ENCODE measurements around the gene DOCK1. TPM values are rescaled to one million over a fixed set of nuclear protein-coding genes. Genes with fewer than 3 reads are reported as not detected.

DOCK1 gene
- total RNA-seq, 2 experiments from 2014 or later = not detected

GRCh38 chr10:126908729-126909128, 3.5 kb downstream of the DOCK1 start:
- Histone ChIP-seq H3K36me3 (ENCODE audit: insufficient read depth, low read length) (no peaks in the 10 kb centered on the region), H3K4me1 (ENCODE audit: insufficient read depth, low read length) (peaks cover 2% of the 10 kb centered on the region), H3K27me3 (ENCODE audit: control insufficient read depth in 1 of 2, insufficient read depth in 2 of 2, low read length in 2 of 2) (peaks cover 10 to 16% of the 10 kb centered on the region in 2 experiments), H3K9me3 (ENCODE audit: control insufficient read depth in 1 of 2, insufficient read depth in 1 of 2, low read length in 2 of 2) (peaks cover 0 to 38% of the 10 kb centered on the region in 2 experiments), H3K4me3 (ENCODE audit: low read length) (no peak overlapping the region), H3K27ac (ENCODE audit: low read depth in 1 of 2, low read length in 2 of 2) (no peak overlapping the region)
- Mint-ChIP-seq H3K36me3 (ENCODE audit: low read depth) (no peaks in the 10 kb centered on the region), H3K4me1 (ENCODE audit: low read depth) (no peaks in the 10 kb centered on the region), H3K27me3 (peaks cover 23% of the 10 kb centered on the region), H3K9me3 (no peaks in the 10 kb centered on the region), H3K4me3 (no peak overlapping the region), H3K27ac (no peak overlapping the region)
- ChIA-PET POLR2A (no interaction called here), CTCF (no interaction called here)
- ATAC-seq (ENCODE audit: poor library complexity) (no peak), DNase-seq (no peak)
- intact Hi-C loops (cut with DNase I, micrococcal nuclease) = no loop called here
- TF ChIP-seq CTCF (IDR thresholded peaks at IDR 0.05) = no peak

DNA sequence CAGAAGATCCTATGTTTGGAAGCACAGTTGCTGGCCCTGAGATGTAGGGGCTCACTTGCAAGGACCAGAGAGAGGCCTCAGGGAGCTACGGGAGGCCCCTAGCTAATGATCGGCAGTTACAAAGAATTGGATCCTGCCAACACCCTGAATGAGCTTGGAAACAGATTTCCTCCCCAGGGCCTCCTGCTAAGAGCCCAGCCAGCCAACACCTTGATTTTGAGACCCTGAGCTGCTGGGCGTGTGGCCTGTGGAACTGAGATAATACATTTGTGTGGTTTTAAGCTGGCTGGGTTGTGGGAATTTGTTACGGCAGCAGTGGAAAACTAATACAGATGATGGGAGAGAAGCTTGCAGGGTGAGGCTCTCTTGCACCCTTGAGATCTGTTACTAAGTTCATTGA, 3.9 kb downstream of the DOCK1 start:
- H3K4me1 Mint-ChIP-seq (ENCODE audit: low read depth) = no peaks in the 10 kb centered on the region
- Histone ChIP-seq H3K4me1 (ENCODE audit: insufficient read depth, low read length) (peaks cover 2% of the 10 kb centered on the region), H3K27me3 (ENCODE audit: control insufficient read depth in 1 of 2, insufficient read depth in 2 of 2, low read length in 2 of 2) (peaks cover 9 to 14% of the 10 kb centered on the region in 2 experiments), H3K4me3 (ENCODE audit: low read length) (no peak overlapping the region), H3K27ac (ENCODE audit: low read depth in 1 of 2, low read length in 2 of 2) (no peak overlapping the region), H3K36me3 (ENCODE audit: insufficient read depth, low read length) (no peaks in the 10 kb centered on the region), H3K9me3 (ENCODE audit: control insufficient read depth in 1 of 2, insufficient read depth in 1 of 2, low read length in 2 of 2) (peaks cover 0 to 38% of the 10 kb centered on the region in 2 experiments)
- no peak overlapping the region for H3K27ac Mint-ChIP-seq
- H3K9me3 Mint-ChIP-seq = peaks cover 2% of the 10 kb centered on the region
- DNase-seq (no peak), ATAC-seq (ENCODE audit: poor library complexity) (no peak)
- intact Hi-C loops (cut with DNase I, micrococcal nuclease) = no loop called here
- no peak for TF ChIP-seq CTCF (IDR thresholded peaks at IDR 0.05)
- no peak overlapping the region for H3K4me3 Mint-ChIP-seq
- H3K27me3 Mint-ChIP-seq = peaks cover 21% of the 10 kb centered on the region
- H3K36me3 Mint-ChIP-seq (ENCODE audit: low read depth) = no peaks in the 10 kb centered on the region
- ChIA-PET POLR2A (no interaction called here), CTCF (no interaction called here)

- CTCF ChIA-PET = no interaction called here
- no peak for ATAC-seq (ENCODE audit: poor library complexity)
Measured at GRCh38 chr10:126910196-126910595, 5.0 kb downstream of the DOCK1 start.

More at GRCh38 chr10:126910196-126910595, 5.0 kb downstream of the DOCK1 start:
- TF ChIP-seq CTCF (IDR thresholded peaks at IDR 0.05) = no peak
- Mint-ChIP-seq H3K36me3 (ENCODE audit: low read depth) (no peaks in the 10 kb centered on the region), H3K4me1 (ENCODE audit: low read depth) (no peaks in the 10 kb centered on the region), H3K27me3 (peaks cover 14% of the 10 kb centered on the region), H3K4me3 (no peak overlapping the region), H3K9me3 (peaks cover 2% of the 10 kb centered on the region), H3K27ac (no peak overlapping the region)
- DNase-seq = no peak
- Histone ChIP-seq H3K27me3 (ENCODE audit: control insufficient read depth in 1 of 2, insufficient read depth in 2 of 2, low read length in 2 of 2) (peaks cover 0 to 6% of the 10 kb centered on the region in 2 experiments), H3K9me3 (ENCODE audit: control insufficient read depth in 1 of 2, insufficient read depth in 1 of 2, low read length in 2 of 2) (peaks cover 0 to 35% of the 10 kb centered on the region in 2 experiments), H3K4me1 (ENCODE audit: insufficient read depth, low read length) (no peaks in the 10 kb centered on the region), H3K36me3 (ENCODE audit: insufficient read depth, low read length) (no peaks in the 10 kb centered on the region), H3K27ac (ENCODE audit: low read depth in 1 of 2, low read length in 2 of 2) (no peak overlapping the region), H3K4me3 (ENCODE audit: low read length) (no peak overlapping the region)
- intact Hi-C loops (cut with DNase I, micrococcal nuclease) = no loop called here
- POLR2A ChIA-PET = no interaction called here
